ENCODE data around the gene MUC6.

MUC6 gene

DNA sequence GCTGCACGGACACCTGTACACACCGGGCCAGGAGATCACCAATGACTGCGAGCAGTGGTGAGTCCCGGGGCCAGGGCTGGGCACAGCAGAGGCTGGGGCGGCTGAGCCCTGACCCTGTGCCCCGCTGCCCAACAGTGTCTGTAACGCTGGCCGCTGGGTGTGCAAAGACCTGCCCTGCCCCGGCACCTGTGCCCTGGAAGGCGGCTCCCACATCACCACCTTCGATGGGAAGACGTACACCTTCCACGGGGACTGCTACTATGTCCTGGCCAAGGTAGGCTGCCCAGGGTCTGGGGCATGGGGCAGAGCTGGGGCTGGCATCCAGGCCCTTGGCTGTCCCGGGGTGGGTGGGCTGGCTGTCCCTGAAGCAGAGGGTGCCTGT is 45.8 kb upstream of the MUC6 start:
- no peak overlapping the region for H3K4me3 ChIP-seq (ENCODE audit: control insufficient read depth, low read depth, low read length)
- no peak for DNase-seq (ENCODE audit: low read depth)
- TF ChIP-seq, protein P1, sequence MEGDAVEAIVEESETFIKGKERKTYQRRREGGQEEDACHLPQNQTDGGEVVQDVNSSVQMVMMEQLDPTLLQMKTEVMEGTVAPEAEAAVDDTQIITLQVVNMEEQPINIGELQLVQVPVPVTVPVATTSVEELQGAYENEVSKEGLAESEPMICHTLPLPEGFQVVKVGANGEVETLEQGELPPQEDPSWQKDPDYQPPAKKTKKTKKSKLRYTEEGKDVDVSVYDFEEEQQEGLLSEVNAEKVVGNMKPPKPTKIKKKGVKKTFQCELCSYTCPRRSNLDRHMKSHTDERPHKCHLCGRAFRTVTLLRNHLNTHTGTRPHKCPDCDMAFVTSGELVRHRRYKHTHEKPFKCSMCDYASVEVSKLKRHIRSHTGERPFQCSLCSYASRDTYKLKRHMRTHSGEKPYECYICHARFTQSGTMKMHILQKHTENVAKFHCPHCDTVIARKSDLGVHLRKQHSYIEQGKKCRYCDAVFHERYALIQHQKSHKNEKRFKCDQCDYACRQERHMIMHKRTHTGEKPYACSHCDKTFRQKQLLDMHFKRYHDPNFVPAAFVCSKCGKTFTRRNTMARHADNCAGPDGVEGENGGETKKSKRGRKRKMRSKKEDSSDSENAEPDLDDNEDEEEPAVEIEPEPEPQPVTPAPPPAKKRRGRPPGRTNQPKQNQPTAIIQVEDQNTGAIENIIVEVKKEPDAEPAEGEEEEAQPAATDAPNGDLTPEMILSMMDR (IDR thresholded peaks at IDR 0.05; ENCODE audit: control insufficient read depth, insufficient read depth, low read depth, low read length, missing control alignments), result no peak

GRCh38 chr11:1081601-1082311 is 45.2 kb upstream of the MUC6 start:
- DNase-seq (ENCODE audit: low read depth), result no peak
- H3K4me3 ChIP-seq (ENCODE audit: control insufficient read depth, low read depth, low read length), result no peak overlapping the region
- TF ChIP-seq, protein P1 (IDR thresholded peaks at IDR 0.05; ENCODE audit: control insufficient read depth, insufficient read depth, low read depth, low read length, missing control alignments), result no peak

- DNase-seq (ENCODE audit: low read depth), result no peak
- H3K4me3 ChIP-seq (ENCODE audit: control insufficient read depth, low read depth, low read length), result no peak overlapping the region
- TF ChIP-seq, protein P1 (IDR thresholded peaks at IDR 0.05; ENCODE audit: control insufficient read depth, insufficient read depth, low read depth, low read length, missing control alignments), result no peak
Observed at GRCh38 chr11:1078191-1078601, 41.7 kb upstream of the MUC6 start.

- no peak overlapping the region for H3K4me3 ChIP-seq (ENCODE audit: control insufficient read depth, low read depth, low read length)
- DNase-seq (ENCODE audit: low read depth), result no peak
- TF ChIP-seq, protein P1 (IDR thresholded peaks at IDR 0.05; ENCODE audit: control insufficient read depth, insufficient read depth, low read depth, low read length, missing control alignments), result no peak
Observed at GRCh38 chr11:1077417-1078119, 41.0 kb upstream of the MUC6 start.

DNA sequence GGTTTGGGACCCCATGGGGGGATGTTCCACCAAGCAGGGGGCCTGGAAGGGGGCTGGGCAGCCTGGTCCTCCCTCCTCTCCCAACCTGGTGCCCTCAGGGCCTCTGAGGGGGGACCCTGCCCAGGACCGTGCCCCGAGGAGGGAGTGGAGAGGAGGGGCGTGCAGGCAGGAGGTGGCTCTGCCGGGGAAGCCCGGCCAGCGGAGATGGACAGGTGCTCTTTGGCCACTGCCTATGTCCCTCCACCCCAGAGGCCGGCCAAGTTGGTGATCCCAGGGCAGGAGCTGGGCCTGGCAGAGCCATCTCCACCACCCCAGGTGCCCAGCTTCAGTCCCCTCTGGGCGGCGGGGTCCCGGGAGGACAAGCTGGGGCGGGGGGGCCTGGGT is 40.5 kb upstream of the MUC6 start:
- TF ChIP-seq, protein P1 (IDR thresholded peaks at IDR 0.05; ENCODE audit: control insufficient read depth, insufficient read depth, low read depth, low read length, missing control alignments), result no peak
- H3K4me3 ChIP-seq (ENCODE audit: control insufficient read depth, low read depth, low read length), result no peak overlapping the region
- DNase-seq (ENCODE audit: low read depth), result no peak

- no peak for DNase-seq (ENCODE audit: low read depth)
- TF ChIP-seq, protein P1 (IDR thresholded peaks at IDR 0.05; ENCODE audit: control insufficient read depth, insufficient read depth, low read depth, low read length, missing control alignments), result no peak
- H3K4me3 ChIP-seq (ENCODE audit: control insufficient read depth, low read depth, low read length), result no peak overlapping the region
Observed at GRCh38 chr11:1076061-1076665, 39.6 kb upstream of the MUC6 start.

All from AG09309 (cell line).